Measurements from ENCODE around the gene IGSF9. TPM values are rescaled to one million over a fixed set of nuclear protein-coding genes. Genes with fewer than 3 reads are reported as not detected.
"Not testable (repeated sequence)": the region's sequence is repeated elsewhere in the genome, so short reads cannot be mapped to it uniquely, and the experiment has no call there.

IGSF9 gene
- total RNA-seq, 1 donor from 2014 or later, result not detected

DNA sequence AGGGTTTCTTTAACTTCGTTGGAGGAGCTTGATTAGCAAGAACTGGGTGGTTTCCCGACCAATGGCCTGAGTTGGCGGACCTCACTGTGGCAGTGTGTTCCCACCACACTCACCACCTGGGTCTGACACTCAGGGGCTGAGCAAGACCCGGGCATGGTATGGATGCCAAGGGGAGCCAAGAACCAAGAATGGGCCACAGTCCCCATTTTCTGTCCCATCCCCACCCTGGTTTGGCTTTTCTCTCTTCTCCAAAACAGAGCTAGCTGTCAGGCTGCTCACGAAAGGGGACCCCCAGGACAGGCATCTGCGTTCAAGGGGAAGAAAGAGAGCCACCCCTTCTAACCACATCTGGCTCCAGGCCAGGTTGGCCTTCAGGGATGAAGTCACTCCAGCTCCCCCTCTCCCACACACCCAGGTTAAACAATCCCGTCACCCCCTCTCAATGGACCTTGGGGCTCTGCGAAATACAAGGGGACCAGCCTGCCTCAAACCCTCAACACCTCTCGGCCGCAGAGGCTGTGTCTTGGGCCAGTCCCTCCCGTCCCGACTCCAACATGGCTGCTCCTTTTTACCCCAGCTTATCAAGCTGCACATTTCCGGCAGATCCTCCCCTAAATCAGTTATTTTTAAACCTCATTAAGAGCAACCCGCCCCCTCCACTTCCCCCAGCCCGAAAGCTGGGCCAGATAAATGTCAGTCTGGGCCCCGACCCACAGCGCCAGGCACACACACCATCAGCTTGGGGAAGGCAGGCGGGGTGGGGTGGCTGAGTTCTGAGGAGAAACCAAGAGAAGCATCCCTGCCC is 23.5 kb downstream of the IGSF9 start:
- no peak for DNase-seq (ENCODE audit: low read depth, low spot score)

DNA sequence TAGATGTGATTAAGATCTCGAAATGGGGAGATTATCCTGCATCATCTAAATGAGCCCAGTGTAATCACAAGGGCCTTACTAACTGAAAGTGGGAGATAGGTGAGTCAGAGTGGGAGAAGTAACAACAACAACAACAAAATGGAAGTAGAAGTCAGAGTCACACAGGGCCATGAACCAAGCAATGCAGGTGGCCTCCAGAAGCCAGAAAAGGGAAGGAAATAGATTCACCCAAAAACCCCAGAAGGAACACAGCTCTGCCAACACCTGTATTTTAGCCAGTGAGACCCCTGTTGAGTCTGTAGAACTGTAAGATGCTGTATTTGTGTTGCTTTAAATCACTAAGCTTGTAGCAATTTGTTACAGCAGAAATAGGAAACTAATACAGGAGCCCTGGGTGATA is 24.2 kb downstream of the IGSF9 start:
- DNase-seq (ENCODE audit: low read depth, low spot score), result no peak

- DNase-seq (ENCODE audit: low read depth, low spot score), result no peak
These were observed 24.8 kb downstream of the IGSF9 start for GRCh38 chr1:159920651-159921050.

- DNase-seq (ENCODE audit: low read depth, low spot score), result no peak
These were observed 25.2 kb downstream of the IGSF9 start for GRCh38 chr1:159920202-159920601.

DNA sequence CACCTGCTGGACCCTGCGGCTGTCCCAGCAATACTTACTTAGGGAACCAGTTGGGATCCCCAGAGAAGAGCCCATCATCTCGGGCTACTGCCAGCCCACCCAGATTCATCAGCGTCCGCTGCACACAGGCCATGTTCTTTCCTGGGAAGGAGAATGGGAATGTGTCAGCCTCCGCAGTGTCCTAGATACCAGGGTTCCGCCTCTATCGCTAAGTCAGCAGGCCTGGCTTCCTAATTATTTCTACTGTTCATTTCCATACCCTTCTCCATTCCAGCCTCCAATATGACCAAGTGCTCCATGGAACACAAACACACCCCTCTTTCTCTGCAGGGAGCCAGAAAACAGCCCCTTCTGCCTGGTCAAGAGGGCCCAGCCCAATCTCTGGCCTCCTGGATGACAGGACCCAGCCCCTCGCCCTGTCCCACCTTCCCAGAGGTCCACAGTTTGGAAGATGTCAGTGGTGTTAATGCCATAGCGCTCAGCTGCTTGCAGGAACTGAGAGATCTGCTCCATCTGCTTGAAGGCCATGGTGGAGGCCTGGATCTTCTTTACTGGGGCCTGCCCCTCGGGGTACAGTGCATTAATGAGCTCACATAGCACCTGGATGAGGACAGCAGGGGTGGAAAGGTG is 26.1 kb downstream of the IGSF9 start:
- DNase-seq (ENCODE audit: low read depth, low spot score), result no peak

GRCh38 chr1:159918352-159919200 is 26.8 kb downstream of the IGSF9 start:
- no peak for DNase-seq (ENCODE audit: low read depth, low spot score)

DNA sequence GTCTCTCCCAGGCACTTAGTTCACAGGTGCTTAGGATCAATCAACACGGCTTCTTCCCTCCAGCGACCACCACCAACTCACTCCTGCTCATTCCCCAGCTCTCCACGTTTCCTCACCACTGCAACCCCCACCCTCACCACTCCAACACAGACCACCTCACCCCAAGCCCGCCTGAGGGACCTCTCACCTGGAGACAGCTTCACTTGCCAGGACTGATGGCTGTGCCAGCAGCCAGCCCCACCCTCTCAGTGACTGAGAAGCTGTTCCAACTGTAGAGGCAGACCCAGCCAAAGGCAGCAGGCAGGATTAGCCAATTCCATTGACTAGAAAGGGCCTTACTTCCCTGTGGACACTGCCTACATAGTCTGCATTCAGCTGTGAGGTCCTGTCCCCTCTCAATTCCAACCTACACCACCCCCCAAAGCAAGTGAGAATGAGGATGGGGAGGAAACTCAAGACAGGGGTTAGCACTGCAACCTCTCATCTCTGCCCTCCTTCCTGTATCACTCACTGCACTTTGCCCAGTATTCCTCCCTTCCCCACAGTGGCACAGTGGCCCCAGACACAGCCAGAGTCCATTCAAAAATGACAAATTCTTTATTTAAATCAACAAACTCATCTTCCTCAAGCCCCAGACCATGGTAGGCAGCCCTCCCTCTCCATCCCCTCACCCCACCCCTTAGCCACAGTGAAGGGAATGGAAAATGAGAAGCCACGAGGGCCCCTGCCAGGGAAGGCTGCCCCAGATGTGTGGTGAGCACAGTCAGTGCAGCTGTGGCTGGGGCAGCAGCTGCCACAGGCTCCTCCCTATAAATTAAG is 27.7 kb downstream of the IGSF9 start:
- no peak for DNase-seq (ENCODE audit: low read depth, low spot score)

DNA sequence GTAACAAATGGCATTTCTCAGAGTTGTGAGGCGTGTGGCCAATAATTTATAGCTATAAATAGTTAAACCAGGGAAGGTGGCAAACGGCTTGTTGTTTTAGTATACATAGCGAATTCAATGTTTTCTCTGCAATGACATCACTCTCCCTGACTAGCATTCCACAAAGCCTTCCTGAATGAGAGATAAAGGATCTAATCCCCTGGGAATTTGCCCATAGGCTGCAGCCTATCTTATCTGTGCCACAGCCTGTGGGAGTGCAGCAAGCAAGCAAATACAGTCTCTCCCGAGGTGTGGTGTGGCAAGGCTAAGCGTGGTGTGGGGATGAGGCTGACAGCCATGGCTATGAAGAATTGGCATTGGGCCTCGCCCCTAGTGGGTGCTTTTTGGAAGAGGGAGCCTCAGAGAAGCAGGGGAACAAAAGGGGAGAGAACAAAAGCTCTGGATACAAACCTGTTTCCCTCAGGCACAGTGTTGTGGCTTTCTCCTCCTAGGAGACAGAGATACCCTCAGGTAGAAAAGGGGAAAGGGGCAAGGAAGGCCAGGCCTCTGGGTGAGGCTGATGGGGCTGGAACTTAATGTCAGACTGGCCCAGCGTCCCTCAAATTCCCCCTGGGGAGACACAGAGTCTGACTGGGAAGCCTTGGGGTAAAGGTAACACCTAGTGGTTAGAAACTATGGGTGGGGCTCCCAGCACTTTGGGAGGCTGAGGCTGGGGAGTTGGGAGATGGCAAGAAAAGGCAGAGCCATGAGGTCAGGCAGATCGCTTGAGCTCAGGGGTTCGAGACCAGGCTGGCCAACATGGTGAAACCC is 29.0 kb downstream of the IGSF9 start:
- peak; percentile 76 for DNase-seq (ENCODE audit: low read depth, low spot score)

GRCh38 chr1:159915571-159916241 is 29.7 kb downstream of the IGSF9 start:
- no peak for DNase-seq (ENCODE audit: low read depth, low spot score)

DNA sequence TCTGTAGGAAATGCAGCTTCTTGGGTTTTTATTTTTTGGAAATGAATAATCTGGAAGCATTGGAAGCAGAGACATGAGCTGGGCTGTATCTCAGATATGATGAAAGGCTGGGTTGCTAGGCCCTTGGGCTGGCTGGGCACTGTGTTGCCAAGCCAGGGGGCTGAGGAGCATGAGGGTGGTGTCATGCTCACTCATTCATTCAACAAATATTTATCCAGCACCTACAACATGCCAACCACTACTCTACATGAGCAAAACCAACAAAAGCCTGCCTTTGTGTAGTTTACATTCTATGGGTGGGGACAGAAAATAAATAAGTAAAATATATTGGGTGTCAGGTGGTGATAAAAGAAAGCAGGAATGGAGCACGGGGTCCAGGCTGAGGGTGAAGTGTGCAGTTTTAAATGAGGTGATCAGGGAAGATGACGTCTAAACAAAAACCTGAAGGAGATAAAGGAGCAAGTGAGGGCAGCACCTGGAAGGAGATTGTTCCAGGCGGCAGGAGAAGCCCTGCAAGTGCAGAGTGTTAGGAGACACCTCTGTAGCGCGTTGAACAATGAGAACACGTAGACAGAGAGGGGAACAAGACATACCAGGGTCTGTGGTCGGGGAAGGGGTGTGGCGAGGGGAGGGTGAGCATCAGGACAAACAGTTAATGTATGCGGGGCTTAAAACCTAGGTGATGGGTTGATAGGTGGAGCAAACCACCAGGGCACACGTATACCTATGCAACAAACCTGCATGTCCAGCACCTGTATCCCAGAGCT is 31.0 kb downstream of the IGSF9 start:
- no peak for DNase-seq (ENCODE audit: low read depth, low spot score)

- no peak for DNase-seq (ENCODE audit: low read depth, low spot score)
These were observed 31.8 kb downstream of the IGSF9 start for GRCh38 chr1:159913451-159914192.

DNA sequence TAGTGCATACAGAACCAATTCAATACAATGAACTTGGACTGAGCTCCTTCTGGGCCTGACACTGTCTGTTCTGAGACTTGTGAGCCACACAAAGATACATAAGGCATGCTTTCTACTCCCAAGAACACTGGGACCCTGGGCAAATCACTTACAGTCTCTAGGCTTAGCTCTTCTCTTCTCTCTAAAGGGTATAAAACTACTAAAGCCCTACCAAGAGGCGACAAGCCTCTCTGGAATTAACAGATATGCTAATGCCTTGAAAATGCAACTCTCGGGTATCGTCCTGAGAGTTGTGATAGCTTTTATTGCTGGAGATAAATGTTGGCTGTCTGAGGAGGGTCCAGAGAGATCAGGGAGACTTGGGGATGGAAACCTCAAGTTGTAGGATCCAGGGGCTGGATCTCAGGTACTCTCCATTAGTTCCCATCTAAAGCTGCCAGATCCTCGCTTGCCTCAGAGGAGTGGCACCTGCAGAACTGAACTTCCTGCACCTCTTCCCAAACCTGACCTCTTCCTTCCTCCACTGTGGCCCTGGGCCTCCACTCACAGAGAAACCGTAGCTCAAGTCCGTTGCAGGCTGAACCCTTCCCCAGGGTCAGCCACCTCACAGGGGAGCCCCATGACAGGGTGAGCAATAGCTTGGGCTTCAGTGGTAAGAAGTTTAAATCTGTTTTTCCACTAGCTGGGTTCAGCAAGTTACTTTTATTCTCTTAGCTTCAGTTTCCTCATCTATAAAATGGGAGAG is 33.9 kb downstream of the IGSF9 start:
- no peak for DNase-seq (ENCODE audit: low read depth, low spot score)

GRCh38 chr1:159908031-159908940 is 37.1 kb downstream of the IGSF9 start:
- no peak for DNase-seq (ENCODE audit: low read depth, low spot score)

- no peak for DNase-seq (ENCODE audit: low read depth, low spot score)
These were observed 38.5 kb downstream of the IGSF9 start for GRCh38 chr1:159906960-159907359.

DNA sequence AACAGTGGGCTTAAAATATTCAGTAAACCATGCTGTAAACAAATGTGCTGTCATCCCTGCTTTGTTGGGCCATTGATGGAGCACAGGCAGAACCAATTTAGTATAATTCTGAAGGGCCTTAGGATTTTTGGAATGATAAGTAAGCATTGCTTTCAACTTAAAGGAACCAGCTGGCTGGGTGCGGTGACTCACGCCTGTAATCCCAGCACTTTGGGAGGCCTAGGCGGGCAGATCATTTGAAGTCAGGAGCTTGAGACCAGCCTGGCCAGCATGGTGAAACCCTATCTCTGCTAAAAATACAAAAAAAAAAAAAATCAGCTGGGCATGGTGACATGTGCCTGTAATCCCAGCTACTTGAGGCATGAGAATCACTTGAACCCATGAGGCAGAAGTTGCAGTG is 41.4 kb downstream of the IGSF9 start:
- DNase-seq (ENCODE audit: low read depth, low spot score), result not testable (repeated sequence)

GRCh38 chr1:159902541-159902940 is 42.9 kb downstream of the IGSF9 start:
- no peak for DNase-seq (ENCODE audit: low read depth, low spot score)
